Measurements from ENCODE around the gene METAP1D. TPM values are rescaled to one million over a fixed set of nuclear protein-coding genes. Genes with fewer than 3 reads are reported as not detected.

METAP1D gene
- total RNA-seq, 1 experiment from 2014 or later: 6.9 TPM

DNA sequence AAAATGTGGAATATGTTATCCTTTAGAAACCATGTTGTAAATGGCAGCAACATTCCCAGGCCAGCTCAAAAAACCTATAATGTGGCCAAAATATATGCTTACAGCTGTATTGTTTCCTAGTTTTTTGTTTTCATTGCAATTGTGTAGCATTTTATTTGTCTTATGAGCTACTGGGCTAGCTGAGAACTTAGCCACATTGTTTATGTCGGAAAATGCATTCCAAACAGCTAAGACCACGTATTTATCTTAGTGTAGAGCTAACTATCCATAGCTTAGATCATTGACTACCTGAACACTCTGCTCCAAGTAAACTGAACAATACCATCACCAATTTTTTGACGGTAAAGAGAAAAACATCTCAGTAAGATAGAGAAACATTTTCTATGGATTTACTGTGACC, 38.4 kb downstream of the METAP1D start:
- H3K9me3 ChIP-seq: no peaks in the 10 kb centered on the region
- no peaks in the 10 kb centered on the region for H3K36me3 ChIP-seq
- DNase-seq: no peak
- H3K4me3 ChIP-seq: peak overlapping the region; percentile 10
- no peaks in the 10 kb centered on the region for H3K27me3 ChIP-seq

DNA sequence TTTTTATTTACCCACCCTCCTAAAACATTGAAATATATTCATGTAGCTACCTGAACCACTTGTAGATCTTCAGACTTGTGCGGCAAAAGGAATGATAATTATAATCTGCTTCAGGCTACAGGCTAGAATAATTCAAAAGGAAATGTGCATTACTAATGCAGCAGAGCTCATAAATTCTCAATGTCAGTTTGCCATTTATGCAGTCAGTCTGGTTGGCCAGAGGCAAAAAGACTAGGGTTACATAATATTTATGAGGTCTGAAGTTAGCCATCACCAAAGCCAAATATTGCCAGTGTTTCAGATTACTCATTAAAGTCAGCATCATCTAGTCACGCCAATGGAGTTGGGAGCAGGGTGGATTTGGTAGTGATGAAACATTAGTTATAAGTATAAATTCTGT, 38.9 kb downstream of the METAP1D start:
- Histone ChIP-seq H3K36me3 (no peaks in the 10 kb centered on the region), H3K9me3 (no peaks in the 10 kb centered on the region), H3K27me3 (no peaks in the 10 kb centered on the region), H3K4me3 (peak overlapping the region; percentile 10)
- peak; percentile 58 for DNase-seq

DNA sequence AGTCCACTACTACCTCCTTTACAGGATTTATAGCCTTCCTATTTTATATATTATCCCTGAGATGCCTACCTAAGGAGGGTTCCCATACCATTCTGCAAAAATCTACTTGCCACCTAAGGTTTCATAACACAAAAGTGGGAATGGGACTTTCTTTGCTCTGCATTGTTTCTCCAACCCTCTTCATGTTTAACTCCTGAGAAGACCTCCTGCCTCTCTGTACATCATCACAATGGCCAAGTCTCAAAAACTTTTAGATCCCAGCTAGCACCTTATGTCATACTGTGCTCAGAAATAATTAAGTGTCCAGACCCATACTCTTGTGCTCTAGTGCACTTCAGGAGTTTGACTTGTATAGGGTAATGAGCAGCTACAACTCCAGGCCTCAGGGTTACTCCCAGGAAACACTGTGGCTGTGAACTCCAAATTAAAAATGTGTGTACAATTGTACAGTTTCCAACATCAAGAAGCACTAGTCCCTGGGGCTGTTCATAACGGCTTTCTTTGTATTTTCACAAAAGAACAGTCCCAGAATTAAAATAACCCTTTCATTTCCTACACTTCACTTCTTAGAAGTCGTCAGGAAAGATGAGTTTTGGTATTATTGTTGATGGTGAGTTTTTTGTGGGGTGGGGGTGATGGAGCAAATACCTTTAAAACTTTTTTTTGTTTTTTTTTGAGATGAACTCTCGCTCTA, 39.4 kb downstream of the METAP1D start:
- Histone ChIP-seq H3K9me3 (no peaks in the 10 kb centered on the region), H3K36me3 (no peaks in the 10 kb centered on the region), H3K27me3 (no peaks in the 10 kb centered on the region), H3K4me3 (no peak overlapping the region)
- no peak for DNase-seq

DNA sequence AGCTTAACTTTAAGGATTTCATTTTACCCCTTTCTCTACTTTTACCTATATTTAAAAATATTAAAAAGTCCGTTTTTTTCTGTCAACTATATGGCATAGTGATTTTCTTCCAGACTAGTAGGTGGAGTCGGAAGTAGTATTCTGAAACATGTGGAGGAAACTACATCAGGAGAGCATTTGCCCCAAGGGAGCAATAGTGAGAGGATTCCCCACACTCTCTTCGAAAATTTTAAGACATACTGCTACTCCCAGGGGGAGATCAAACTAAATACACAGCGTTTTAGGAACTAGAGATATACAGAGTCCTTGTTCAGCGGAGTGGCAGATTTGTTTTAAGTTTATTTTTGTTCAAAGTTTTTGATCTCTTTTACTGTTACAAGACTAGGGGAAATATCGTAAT, 40.6 kb downstream of the METAP1D start:
- Histone ChIP-seq H3K9me3 (no peaks in the 10 kb centered on the region), H3K27me3 (no peaks in the 10 kb centered on the region), H3K36me3 (no peaks in the 10 kb centered on the region), H3K4me3 (no peak overlapping the region)
- DNase-seq: no peak

DNA sequence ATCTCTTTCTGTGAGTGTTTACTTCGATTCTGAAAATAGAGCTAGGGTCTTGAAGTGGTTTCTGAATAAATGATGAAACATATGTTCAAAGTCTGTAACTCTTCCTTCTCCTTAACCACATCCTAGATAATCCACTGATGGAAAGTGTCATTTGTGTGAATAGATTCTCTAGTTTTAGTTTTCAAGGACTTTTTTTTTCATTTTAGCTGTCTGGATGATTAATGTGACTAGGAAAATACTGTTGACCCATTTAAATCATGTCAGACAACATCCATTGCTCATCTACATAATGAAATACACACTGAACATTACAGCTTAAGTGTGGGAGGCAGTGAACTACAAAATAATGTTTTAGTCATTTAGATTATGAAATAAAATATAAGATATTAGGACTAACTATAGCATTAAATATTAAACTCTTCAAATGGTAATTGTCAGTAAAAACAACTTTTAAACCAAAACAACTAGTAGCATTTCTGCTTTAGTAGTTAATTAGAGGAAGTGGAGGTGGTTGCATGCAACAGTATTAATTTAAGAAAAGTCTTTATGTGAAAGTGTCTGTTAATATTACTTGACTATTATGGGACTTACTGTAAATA, 46.4 kb downstream of the METAP1D start:
- no peaks in the 10 kb centered on the region for H3K36me3 ChIP-seq
- no peaks in the 10 kb centered on the region for H3K9me3 ChIP-seq
- no peaks in the 10 kb centered on the region for H3K27me3 ChIP-seq
- H3K4me3 ChIP-seq: no peak overlapping the region
- DNase-seq: no peak

DNA sequence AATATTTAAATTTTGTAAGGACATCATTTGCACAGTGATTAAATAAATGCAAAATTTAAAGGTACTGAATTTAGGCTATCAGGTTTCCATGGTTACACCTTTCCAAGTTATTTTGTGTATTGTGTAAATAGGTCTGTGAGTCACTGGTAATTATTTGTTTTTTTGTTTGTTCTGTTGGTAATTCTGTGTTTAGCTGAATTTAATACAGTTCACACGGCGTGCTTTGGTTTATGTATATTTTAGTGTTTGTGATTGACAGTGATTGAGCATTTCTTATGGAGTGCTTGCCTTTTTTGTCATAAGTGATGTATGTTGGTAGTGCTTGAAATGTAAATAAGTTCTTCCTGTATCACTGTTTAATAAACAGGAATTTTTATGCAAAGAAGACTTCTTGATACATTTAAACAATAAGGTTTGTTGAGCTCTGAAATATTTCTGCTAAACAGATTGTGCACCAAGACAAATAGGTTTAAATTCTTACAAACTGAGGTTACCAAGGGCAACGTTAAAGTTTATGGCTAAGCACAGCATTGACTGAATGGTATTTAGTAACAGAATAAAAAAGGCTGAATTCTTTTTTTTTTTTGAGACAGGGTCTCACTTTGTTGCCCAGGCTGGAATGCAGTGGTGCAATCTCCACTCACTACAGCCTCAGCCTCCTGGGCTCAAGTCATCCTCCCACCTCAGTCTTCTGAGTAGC, 47.3 kb downstream of the METAP1D start:
- H3K4me3 ChIP-seq: no peak overlapping the region
- H3K9me3 ChIP-seq: no peaks in the 10 kb centered on the region
- no peak for DNase-seq
- H3K36me3 ChIP-seq: no peaks in the 10 kb centered on the region
- no peaks in the 10 kb centered on the region for H3K27me3 ChIP-seq

DNA sequence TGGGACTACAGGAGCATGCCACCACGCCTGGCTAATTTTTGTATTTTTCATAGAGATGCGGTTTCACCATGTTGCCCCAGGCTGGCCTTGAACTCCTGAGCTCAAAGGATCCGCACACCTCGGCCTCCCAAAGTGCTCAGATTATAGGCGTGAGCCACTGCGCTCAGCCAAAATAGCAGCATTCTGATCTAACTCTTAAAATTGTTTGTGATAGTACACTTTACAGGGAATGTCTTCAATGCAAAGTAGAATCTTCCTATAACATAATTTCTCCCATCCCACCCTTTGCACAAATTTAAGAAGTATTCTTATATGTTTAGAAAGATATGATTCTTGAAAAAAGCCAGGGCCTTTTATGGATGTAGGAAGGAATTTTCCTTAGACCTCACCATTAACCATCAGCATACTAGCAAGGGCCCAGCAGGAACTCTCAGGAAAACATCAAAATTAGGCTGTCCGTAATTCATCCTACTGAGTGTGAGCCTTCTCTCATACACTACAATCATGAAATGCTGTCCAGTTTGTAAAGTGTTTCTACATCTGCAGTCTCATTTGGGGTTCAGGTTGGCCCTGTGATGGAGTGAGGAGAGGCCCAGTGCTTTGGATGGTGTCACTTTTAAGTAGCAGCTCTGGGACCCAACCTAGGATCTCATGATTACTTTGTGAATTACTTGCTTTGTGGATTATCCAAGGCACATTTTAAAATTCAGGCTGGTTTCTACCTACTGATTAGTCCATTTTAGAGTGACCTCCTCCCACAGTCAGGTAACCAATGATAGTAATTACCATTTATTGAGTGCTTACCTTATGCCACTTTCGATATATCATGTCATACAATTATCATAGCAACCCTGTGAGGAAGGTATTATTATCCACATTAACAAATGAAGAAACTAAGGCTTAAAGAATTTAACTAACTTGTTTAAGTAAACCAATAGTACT, 48.1 kb downstream of the METAP1D start:
- Histone ChIP-seq H3K36me3 (no peaks in the 10 kb centered on the region), H3K4me3 (no peak overlapping the region), H3K27me3 (no peaks in the 10 kb centered on the region), H3K9me3 (no peaks in the 10 kb centered on the region)
- no peak for DNase-seq

DNA sequence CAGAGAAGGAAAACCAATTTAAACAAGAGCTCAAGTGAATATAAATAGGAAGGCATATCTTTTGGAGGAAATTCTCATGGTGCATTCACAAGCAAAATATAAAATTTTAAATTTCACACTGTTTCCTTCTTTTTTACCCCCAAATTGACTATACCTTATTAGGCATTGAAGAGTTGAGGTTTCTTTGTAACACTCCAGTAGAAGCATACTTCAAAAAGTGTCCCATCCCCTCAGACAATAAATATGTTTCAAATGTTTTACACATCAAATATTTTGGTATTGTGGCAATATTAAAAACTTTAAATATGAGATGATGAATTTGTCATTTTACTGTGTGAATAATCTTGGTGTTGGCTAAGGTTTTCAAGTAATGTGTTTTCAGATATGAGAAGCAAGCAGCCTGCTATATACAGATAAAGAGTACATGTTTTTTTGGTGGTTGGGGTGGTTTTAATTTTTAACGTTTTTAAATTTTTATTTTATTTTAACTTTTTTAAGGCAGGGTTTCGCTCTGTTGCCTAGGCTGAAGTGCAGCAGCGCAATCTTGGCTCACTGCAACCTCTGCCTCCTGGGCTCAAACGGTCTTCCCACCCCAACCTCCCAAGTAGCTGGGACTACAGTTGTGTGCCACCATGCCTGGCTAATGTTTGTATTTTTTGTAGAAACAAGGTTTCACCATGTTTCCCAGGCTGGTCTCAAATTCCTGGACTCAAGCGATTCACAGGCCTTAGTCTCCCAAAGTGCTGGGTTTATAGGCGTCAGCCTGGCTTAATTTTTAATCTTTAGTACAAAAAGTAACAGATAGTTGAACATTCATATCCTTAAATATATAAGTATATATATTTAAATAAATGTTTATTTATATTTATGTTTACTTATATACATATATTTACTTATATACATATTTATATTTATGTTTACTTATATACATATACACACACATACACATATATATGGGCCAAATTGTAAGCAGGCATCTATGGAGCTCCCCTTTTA, 49.1 kb downstream of the METAP1D start:
- Histone ChIP-seq H3K36me3 (no peaks in the 10 kb centered on the region), H3K9me3 (no peaks in the 10 kb centered on the region), H3K27me3 (no peaks in the 10 kb centered on the region), H3K4me3 (no peak overlapping the region)
- DNase-seq: no peak

DNA sequence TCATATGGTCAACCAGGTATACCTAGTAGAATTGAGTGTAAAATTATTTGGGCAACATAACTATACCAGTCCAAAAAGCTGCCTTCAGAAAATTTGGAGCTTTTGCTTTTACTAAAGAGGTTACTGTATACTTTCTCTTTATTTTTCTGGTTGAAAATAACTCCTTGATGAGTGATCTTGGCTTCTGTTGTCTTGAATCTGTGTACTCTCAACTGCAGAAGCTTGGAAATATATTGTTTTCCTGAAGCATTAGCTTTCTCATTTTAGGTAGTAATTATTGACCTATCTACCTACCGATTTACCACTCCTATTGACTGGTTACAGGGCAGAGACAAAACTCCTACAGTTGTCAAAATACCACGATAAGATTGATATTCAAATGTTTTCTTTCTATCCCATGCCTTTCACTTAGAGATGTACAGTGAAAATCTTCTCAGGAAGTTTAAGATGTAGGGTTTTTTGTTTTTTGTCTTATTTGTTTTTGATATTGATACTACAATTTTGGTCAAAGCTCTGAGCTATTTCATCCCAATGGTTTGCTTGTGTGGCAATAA, 49.9 kb downstream of the METAP1D start:
- Histone ChIP-seq H3K27me3 (no peaks in the 10 kb centered on the region), H3K4me3 (no peak overlapping the region), H3K36me3 (no peaks in the 10 kb centered on the region), H3K9me3 (no peaks in the 10 kb centered on the region)
- DNase-seq: no peak

DNA sequence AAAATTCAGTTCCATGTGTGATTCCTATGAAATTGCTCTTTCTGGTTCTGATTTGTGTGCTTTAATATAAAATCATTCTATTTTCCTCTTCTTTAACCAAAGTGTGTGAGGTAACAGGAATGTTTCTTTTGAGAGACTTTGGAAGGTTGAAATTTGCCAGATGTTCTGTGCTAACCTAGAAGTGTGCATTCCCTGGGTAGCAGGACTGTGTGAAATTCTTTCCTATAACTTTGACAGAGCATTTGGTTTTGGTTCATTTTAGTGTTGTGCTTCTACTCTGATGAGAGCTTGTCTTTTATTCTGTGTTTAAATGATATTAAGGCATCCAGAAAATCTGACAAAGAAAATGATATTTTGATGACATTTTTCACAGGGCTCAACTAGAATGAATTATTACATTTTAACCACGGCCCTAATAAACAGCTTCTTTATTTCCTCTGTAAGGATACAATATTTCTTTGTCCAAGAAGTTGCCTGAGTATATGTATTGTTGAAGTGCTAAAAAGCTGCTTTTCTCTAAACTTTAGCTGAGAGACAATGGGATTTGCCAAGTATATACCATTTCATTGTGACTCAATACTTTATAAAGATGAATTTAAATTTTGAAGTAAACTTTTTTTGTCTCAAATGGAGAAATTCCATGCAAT, 50.8 kb downstream of the METAP1D start:
- DNase-seq: no peak
- H3K27me3 ChIP-seq: no peaks in the 10 kb centered on the region
- H3K9me3 ChIP-seq: no peaks in the 10 kb centered on the region
- no peak overlapping the region for H3K4me3 ChIP-seq
- no peaks in the 10 kb centered on the region for H3K36me3 ChIP-seq

DNA sequence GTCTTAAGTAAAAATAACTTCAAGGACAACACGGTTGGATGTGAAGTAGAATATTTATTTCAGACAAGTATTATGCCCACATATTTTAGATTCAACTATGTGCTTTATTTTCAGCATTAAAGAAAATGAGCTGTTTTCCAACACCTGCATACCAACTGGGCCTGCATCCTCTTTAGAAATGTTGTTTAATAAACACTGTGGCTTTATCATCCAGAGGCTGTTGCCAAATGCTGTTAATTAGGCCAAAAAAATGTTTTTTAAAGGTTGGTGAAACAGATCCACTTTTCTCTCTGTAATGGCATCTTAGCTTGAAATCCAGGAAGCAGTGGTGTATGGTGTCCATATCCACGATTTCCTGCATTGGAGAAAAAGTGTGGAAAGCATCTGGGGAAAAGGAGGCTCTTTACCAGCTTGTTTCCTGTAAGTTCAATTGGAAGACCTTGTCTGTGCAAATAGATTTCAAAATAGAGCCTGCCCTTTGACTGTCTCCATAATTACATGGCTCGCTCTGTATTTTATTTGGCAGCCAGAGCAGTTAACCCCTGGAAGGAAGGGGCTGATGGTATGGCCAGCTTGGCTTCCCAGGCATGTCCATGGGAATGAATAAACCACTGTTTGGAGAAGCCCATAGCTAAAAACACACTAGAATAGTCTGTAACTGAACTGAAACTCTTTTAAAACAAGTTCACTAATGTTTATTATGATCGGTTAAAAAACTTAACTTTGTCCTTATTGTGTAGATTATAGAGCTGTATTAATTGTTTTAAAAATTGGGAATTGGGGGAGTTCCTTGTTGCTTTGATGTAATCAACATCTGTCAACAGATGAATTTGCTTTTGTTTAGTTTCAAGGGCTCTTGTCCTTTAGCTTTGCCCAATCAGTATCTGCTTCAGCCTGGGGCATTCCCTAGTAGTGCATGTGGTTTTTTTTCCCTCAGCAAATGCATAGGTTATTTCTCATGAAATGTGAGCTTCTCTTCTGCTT, 52.5 kb downstream of the METAP1D start:
- H3K4me3 ChIP-seq: no peak overlapping the region
- no peaks in the 10 kb centered on the region for H3K9me3 ChIP-seq
- peak; percentile 29 for DNase-seq
- no peaks in the 10 kb centered on the region for H3K36me3 ChIP-seq
- no peaks in the 10 kb centered on the region for H3K27me3 ChIP-seq

DNA sequence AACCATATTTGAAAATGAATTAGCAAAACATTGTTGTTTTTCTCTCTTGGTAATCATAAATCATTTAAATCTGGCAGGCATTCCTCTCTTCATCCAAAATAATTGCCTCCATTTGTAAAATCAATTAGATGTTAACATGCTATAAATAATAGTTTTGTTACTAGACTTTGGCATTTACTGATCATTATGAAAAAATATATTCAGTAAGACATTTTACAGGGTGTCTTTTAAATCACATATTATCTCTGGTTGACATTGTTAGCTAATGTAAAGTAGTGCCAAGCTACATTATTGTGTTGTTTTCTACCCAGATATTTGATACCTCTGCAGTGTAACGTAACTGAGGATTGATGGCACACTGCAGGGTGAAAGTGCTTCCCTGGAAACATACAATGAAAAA, 53.7 kb downstream of the METAP1D start:
- H3K4me3 ChIP-seq: no peak overlapping the region
- no peaks in the 10 kb centered on the region for H3K27me3 ChIP-seq
- no peaks in the 10 kb centered on the region for H3K36me3 ChIP-seq
- no peaks in the 10 kb centered on the region for H3K9me3 ChIP-seq
- DNase-seq: no peak

DNA sequence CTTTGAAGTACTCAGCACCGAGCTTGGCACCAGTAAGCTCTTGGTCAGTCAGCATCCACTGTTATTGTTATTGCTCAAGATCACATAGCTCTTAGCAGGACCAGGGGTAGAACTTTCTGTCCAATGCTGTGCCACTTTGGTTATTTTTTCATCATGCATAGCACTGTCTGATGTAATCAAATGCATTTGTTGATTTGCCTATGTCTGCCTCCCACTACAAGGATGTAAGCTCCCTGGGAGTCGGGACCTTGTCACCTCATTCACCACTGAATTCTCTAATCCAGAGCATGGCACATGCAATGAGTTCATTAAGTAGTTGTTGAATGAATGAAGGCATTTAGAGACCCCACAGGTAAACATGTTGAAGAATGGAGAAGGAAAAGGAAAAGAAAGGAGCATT, 56.5 kb downstream of the METAP1D start:
- Histone ChIP-seq H3K9me3 (no peaks in the 10 kb centered on the region), H3K27me3 (no peaks in the 10 kb centered on the region), H3K4me3 (no peak overlapping the region), H3K36me3 (no peaks in the 10 kb centered on the region)
- no peak for DNase-seq

DNA sequence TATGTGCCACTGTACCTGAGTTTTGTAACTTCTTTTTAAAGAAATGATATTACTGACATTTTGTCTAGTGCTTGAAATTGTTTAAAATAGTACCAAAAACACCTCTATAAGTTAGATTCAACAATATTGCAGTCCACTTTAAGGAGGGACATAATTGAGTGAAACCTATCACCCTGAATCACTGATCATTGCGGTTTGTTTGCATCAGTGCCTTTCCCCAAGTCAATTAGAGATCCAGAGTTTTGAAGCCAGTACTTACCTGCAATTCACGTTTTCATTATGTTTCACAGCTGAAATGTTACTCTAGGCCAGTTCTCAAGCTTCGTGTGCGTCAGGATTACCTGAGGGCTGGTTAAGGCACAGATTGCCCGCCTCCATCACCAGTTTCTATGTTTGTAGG, 58.9 kb downstream of the METAP1D start:
- Histone ChIP-seq H3K9me3 (no peaks in the 10 kb centered on the region), H3K36me3 (no peaks in the 10 kb centered on the region), H3K4me3 (no peak overlapping the region), H3K27me3 (no peaks in the 10 kb centered on the region)
- DNase-seq: no peak
